HG02852 (cell line): ENCODE data around the gene ARTN.

Experiments used
- ATAC-seq: cut with Tn5 transposase; IDR thresholded peaks from one replicate; pipeline ENCODE4 v1.9.1; 2021; ENCODE audit warnings: mild to moderate bottlenecking, moderate library complexity; ENCODE audit not compliant: unreplicated experiment

The ARTN gene

DNA sequence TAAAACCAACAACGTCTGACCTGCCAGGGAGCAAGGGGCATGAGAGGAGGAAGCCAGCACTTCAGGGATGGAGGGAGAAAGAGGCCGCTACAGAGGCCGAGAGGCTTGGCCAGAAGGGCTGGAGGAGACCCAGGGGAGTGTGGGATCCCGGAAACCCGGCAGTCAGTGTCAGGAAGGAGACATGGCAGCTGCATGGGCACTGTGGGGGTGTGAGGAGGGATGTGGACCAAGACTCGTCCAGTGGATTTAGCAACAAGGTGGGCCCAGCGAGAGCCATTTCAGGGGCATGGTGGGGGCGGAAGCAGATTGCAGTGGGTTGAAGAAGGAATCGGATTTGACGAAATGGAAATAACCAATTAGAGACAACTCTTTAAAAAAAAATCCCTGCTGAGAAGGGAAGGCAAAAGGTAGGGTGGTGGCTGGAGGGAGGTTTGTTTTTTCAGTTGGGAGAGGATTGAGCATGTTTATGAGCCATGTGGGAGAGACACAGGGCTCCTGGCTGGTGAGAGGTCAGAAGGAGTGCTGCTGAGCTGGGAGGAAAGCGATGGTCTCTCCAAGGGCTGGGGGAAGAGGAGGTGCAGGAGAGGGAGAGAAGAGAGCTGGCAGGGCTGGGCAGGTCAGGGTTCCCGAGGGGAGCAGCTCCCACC, 49.8 kb downstream of the ARTN start:
- no peak for ATAC-seq

DNA sequence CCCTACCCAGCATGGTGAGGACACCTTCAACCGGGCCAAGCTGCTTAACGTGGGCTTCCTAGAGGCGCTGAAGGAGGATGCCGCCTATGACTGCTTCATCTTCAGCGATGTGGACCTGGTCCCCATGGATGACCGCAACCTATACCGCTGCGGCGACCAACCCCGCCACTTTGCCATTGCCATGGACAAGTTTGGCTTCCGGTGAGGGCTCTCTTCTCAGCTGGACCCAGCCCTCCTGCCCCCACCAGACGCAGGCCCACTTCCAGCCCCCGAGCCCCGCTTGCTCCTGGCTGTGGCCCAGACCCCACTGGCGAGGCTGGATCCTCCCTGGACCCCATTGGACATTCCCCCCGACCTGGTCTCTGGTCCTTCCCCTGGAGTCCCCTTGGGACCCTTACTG, 51.3 kb downstream of the ARTN start:
- no peak for ATAC-seq

DNA sequence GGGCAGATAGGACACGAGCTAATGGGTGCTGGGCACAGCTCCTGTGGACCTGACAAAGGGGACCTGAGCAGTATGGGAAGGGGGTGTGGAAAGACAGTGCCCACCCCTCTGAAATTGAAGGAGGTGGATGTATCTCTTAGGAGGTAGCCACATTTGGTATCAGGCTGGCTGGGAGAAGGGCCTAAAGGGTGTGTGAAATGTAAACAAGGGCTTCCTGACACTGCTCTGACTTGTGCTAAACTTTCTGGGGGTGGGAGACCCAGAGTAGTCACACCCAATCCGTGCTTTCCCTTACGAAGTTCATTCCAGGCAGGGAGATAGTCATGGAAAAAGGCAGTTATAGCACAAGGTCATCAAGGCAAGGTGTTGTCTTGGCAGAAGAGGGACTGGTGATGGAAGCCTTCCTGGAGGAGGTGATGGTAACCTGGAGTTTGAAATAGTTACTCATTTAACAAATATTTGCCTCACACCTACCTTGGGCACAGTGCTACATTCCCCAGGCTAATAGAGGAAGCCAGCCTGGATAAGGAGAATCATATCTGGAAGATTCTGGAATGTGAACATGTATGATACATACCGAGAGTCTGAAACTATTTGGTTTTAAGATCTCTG, 52.5 kb downstream of the ARTN start:
- ATAC-seq, result no peak

DNA sequence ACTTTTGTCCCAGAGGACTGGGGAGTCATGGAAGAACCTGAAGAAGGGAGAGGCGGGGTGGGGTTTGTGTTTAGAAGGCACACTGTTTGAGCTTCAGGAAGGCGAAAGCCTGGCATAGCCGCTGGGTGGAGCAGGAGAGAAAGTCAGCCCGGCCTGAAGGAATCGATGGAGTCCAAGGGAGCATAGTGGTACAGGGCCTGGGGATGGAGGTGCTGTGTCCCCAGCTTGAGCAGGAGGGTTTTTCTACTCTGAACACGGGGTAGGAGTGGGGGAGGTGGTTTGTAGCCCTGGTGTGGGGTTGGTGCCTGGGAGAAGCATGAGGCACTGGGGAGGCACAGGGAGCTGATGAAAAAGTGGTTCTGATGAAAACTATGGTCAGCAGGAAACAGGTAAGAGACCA, 53.1 kb downstream of the ARTN start:
- no peak for ATAC-seq
